Right cardiac atrium (tissue), 5 donors: ENCODE measurements around the gene KLHDC4. TPM values are rescaled to one million over a fixed set of nuclear protein-coding genes. Genes with fewer than 3 reads are reported as not detected.

ENCODE experiments used
- ATAC-seq, 2 donors: fragments of 200-7000 bp; cut with Tn5 transposase; one replicate each; pipeline versions ENCODE4 v1.8.0 to v1.9.1; 2020; ENCODE audit warnings: moderate library complexity in 2 of 2, mild to moderate bottlenecking in 1 of 2
- DNase-seq, 3 donors: peaks; one replicate each; pipeline ENCODE4 v3.0.0-alpha.2; 2020
- H3K27ac ChIP-seq: one replicate; pipeline ENCODE4 v1.5.1; 2013; ENCODE audit warnings: mild to moderate bottlenecking, low read length, control low read depth, moderate library complexity
- H3K27me3 ChIP-seq: one replicate; pipeline ENCODE4 v1.6.1; 2013; ENCODE audit not compliant: control insufficient read depth, insufficient read depth
- H3K4me1 ChIP-seq: one replicate; pipeline ENCODE4 v1.6.1; 2013; ENCODE audit warnings: low read length; ENCODE audit not compliant: control insufficient read depth, insufficient read depth
- H3K4me3 ChIP-seq: one replicate; pipeline ENCODE4 v1.5.1; 2013; ENCODE audit warnings: low read length, control low read depth
- H3K9me3 ChIP-seq: one replicate; pipeline ENCODE4 v1.6.1; 2013; ENCODE audit warnings: low read length; ENCODE audit not compliant: control insufficient read depth
- WGBS: extraction: QIAGEN DNeasy Blood & Tissue Kit; methylation state at CpG from one replicate; pipeline ENCODE4 v1.1.7; 2013; 5-methylcytosine and 5-hydroxymethylcytosine counted together
- intact Hi-C, 4 donors: fragments of 100-400 bp; cut with DNase I; formaldehyde crosslinking; loops; one replicate each; pipeline versions ENCODE4 v1.11.0 to v1.14.0; 2022 to 2023
- polyA plus RNA-seq: library from polyadenylated mRNA; stranded (reverse); fragments of 200-250 nt; gene quantifications from one replicate; pipeline ENCODE4 v1.2.3, GENCODE V29; 2013
- total RNA-seq, 4 donors: library from RNA; stranded (reverse); fragmentation: NEBNext Ultra II Directional; extraction: Animal tissue kit (Norgen Biotek cat#: 25700); gene quantifications; one replicate each; pipeline ENCODE4 v1.2.1, GENCODE V29; 2021
- donor health status: healthy with polysubstance abuse.
- donor health status: DM: no; HTN: yes; CAD: no.
- donor health status: DM: no; HTN: no; CAD: no.
- donor health status: DM: no; HTN: yes; CAD: no; lungs with severe emphysema.
- donor health status: DM: yes; HTN: yes; CAD: no.

KLHDC4 gene
- total and polyA plus RNA-seq, 5 donors: 11.4 to 16.5 (median 14.9) TPM

- 90% methylated on average over 16 of the region's 16 CpGs for WGBS
- DNase-seq: no peak
- H3K27ac ChIP-seq: no peak overlapping the region
- H3K9me3 ChIP-seq: no peaks in the 10 kb centered on the region
- no peaks in the 10 kb centered on the region for H3K27me3 ChIP-seq
- H3K4me3 ChIP-seq: no peak overlapping the region
- intact Hi-C loops: no loop called here
- H3K4me1 ChIP-seq: no peaks in the 10 kb centered on the region
- no peak for ATAC-seq
Measured at GRCh38 chr16:87741700-87742415, 23.9 kb downstream of the KLHDC4 start.

- Histone ChIP-seq H3K4me3 (no peak overlapping the region), H3K4me1 (no peaks in the 10 kb centered on the region), H3K27me3 (no peaks in the 10 kb centered on the region), H3K9me3 (no peaks in the 10 kb centered on the region), H3K27ac (no peak overlapping the region)
- DNase-seq (peak in 2 of 3 donors; percentile 73 to 76), ATAC-seq (peak; percentile 69 to 72)
- 62% methylated on average over 11 of the region's 11 CpGs for WGBS
- intact Hi-C loops: no loop called here
Measured at GRCh38 chr16:87740909-87741424, 24.8 kb downstream of the KLHDC4 start.

- intact Hi-C loops: no loop called here
- ATAC-seq: no peak
Measured at GRCh38 chr16:87740441-87740840, 25.3 kb downstream of the KLHDC4 start.

GRCh38 chr16:87739801-87740200 is 26.0 kb downstream of the KLHDC4 start:
- Histone ChIP-seq H3K4me1 (no peaks in the 10 kb centered on the region), H3K27ac (no peak overlapping the region), H3K27me3 (no peaks in the 10 kb centered on the region), H3K9me3 (no peaks in the 10 kb centered on the region), H3K4me3 (no peak overlapping the region)
- ATAC-seq: no peak
- 95% methylated on average over 8 of the region's 8 CpGs for WGBS
- no peak for DNase-seq
- intact Hi-C loops: no loop called here

More at GRCh38 chr16:87740441-87740840, 25.3 kb downstream of the KLHDC4 start:
- H3K9me3 ChIP-seq: no peaks in the 10 kb centered on the region
- H3K4me3 ChIP-seq: no peak overlapping the region
- H3K27ac ChIP-seq: no peak overlapping the region
- WGBS: 89% methylated on average over 8 of the region's 8 CpGs
- no peaks in the 10 kb centered on the region for H3K4me1 ChIP-seq
- no peaks in the 10 kb centered on the region for H3K27me3 ChIP-seq
- DNase-seq: no peak

GRCh38 chr16:87736008-87736382 is 29.8 kb downstream of the KLHDC4 start:
- intact Hi-C loops: no loop called here
- no peaks in the 10 kb centered on the region for H3K27me3 ChIP-seq
- 88% methylated on average over 12 of the region's 12 CpGs for WGBS
- no peak overlapping the region for H3K27ac ChIP-seq
- no peak for DNase-seq
- no peak overlapping the region for H3K4me3 ChIP-seq
- H3K9me3 ChIP-seq: no peaks in the 10 kb centered on the region
- H3K4me1 ChIP-seq: no peaks in the 10 kb centered on the region
- no peak for ATAC-seq

GRCh38 chr16:87735270-87736007 is 30.3 kb downstream of the KLHDC4 start:
- no peak overlapping the region for H3K4me3 ChIP-seq
- DNase-seq (no peak), ATAC-seq (no peak)
- WGBS: 74% methylated on average over 23 of the region's 23 CpGs
- no peaks in the 10 kb centered on the region for H3K27me3 ChIP-seq
- no peak overlapping the region for H3K27ac ChIP-seq
- H3K9me3 ChIP-seq: no peaks in the 10 kb centered on the region
- intact Hi-C loops: no loop called here
- H3K4me1 ChIP-seq: no peaks in the 10 kb centered on the region

GRCh38 chr16:87734644-87735043 is 31.1 kb downstream of the KLHDC4 start:
- Histone ChIP-seq H3K27me3 (no peaks in the 10 kb centered on the region), H3K9me3 (no peaks in the 10 kb centered on the region), H3K4me1 (no peaks in the 10 kb centered on the region), H3K4me3 (no peak overlapping the region), H3K27ac (no peak overlapping the region)
- DNase-seq: no peak
- WGBS: 74% methylated on average over 14 of the region's 14 CpGs
- intact Hi-C loops: no loop called here
- ATAC-seq: no peak

GRCh38 chr16:87733190-87733589 is 32.6 kb downstream of the KLHDC4 start:
- 90% methylated on average over 11 of the region's 11 CpGs for WGBS
- Histone ChIP-seq H3K9me3 (no peaks in the 10 kb centered on the region), H3K4me3 (no peak overlapping the region), H3K4me1 (no peaks in the 10 kb centered on the region), H3K27me3 (no peaks in the 10 kb centered on the region), H3K27ac (no peak overlapping the region)
- ATAC-seq (no peak), DNase-seq (no peak)
- intact Hi-C loops: no loop called here

- Histone ChIP-seq H3K4me1 (no peaks in the 10 kb centered on the region), H3K27me3 (no peaks in the 10 kb centered on the region), H3K4me3 (no peak overlapping the region), H3K27ac (no peak overlapping the region), H3K9me3 (no peaks in the 10 kb centered on the region)
- 97% methylated on average over 13 of the region's 13 CpGs for WGBS
- intact Hi-C loops: no loop called here
- DNase-seq (no peak), ATAC-seq (no peak)
Measured at GRCh38 chr16:87731607-87732006, 34.2 kb downstream of the KLHDC4 start.

GRCh38 chr16:87729266-87729954 is 36.4 kb downstream of the KLHDC4 start:
- H3K9me3 ChIP-seq: no peaks in the 10 kb centered on the region
- ATAC-seq (no peak), DNase-seq (no peak)
- intact Hi-C loops: no loop called here
- no peaks in the 10 kb centered on the region for H3K4me1 ChIP-seq
- H3K27ac ChIP-seq: peak overlapping the region; percentile 48
- no peaks in the 10 kb centered on the region for H3K27me3 ChIP-seq
- WGBS: 70% methylated on average over 17 of the region's 17 CpGs
- H3K4me3 ChIP-seq: no peak overlapping the region

- no peak for DNase-seq
- Histone ChIP-seq H3K27me3 (no peaks in the 10 kb centered on the region), H3K9me3 (no peaks in the 10 kb centered on the region), H3K4me3 (no peak overlapping the region), H3K4me1 (no peaks in the 10 kb centered on the region), H3K27ac (no peak overlapping the region)
- intact Hi-C loops: no loop called here
- WGBS: 83% methylated on average over 12 of the region's 12 CpGs
- ATAC-seq: no peak
Measured at GRCh38 chr16:87728026-87728425, 37.8 kb downstream of the KLHDC4 start.
